Stimulated activated CD4-positive, alpha-beta T cell treated with anti-CD3 and anti-CD28 coated beads, TNF-alpha, amount 100 ng/mL, for 4 hours (primary cell): ENCODE measurements around the gene SMCHD1.
"Not testable (repeated sequence)": the region's sequence is repeated elsewhere in the genome, so short reads cannot be mapped to it uniquely, and the experiment has no call there.

Experiments
- DNase-seq, 3 experiments: peaks; one replicate each; pipeline ENCODE4 v3.0.0-alpha.2; 2020; ENCODE audit warnings: low read depth in 3 of 3

Gene SMCHD1

GRCh38 chr18:2852460-2852859 is 196.9 kb downstream of the SMCHD1 start:
- not testable (repeated sequence) for DNase-seq

GRCh38 chr18:2853173-2853925 is 197.8 kb downstream of the SMCHD1 start:
- no peak for DNase-seq

- DNase-seq = no peak
These were observed 198.6 kb downstream of the SMCHD1 start for GRCh38 chr18:2853926-2854664.
